GM21390 (cell line): Measurements from ENCODE around the gene XPNPEP2.

Experiments
- ATAC-seq: cut with Tn5 transposase; IDR thresholded peaks from one replicate; pipeline ENCODE4 v1.9.1; 2021; ENCODE audit not compliant: unreplicated experiment

XPNPEP2 gene

GRCh38 chrX:129749069-129749468 is 10.3 kb downstream of the XPNPEP2 start:
- no peak for ATAC-seq

GRCh38 chrX:129750971-129751370 is 12.2 kb downstream of the XPNPEP2 start:
- ATAC-seq = no peak

- ATAC-seq = no peak
These were observed 15.6 kb downstream of the XPNPEP2 start for GRCh38 chrX:129754056-129755024.

GRCh38 chrX:129755779-129756650 is 17.2 kb downstream of the XPNPEP2 start:
- peak; percentile 45 for ATAC-seq

GRCh38 chrX:129759576-129760061 is 20.8 kb downstream of the XPNPEP2 start:
- no peak for ATAC-seq

- ATAC-seq = no peak
These were observed 21.4 kb downstream of the XPNPEP2 start for GRCh38 chrX:129760155-129760554.

GRCh38 chrX:129760981-129761380 is 22.2 kb downstream of the XPNPEP2 start:
- ATAC-seq = no peak

- no peak for ATAC-seq
These were observed 22.8 kb downstream of the XPNPEP2 start for GRCh38 chrX:129761596-129761995.

GRCh38 chrX:129762448-129762847 is 23.7 kb downstream of the XPNPEP2 start:
- ATAC-seq = no peak

GRCh38 chrX:129763666-129764065 is 24.9 kb downstream of the XPNPEP2 start:
- no peak for ATAC-seq

GRCh38 chrX:129768186-129768585 is 29.4 kb downstream of the XPNPEP2 start:
- no peak for ATAC-seq

- ATAC-seq = no peak
These were observed 30.0 kb downstream of the XPNPEP2 start for GRCh38 chrX:129768586-129769466.

- peak; percentile 53 for ATAC-seq
These were observed 30.8 kb downstream of the XPNPEP2 start for GRCh38 chrX:129769467-129770154.

- ATAC-seq = no peak
These were observed 32.7 kb downstream of the XPNPEP2 start for GRCh38 chrX:129771266-129771995.

- peak; percentile 64 for ATAC-seq
These were observed 34.1 kb downstream of the XPNPEP2 start for GRCh38 chrX:129772796-129773431.

- ATAC-seq = no peak
These were observed 35.1 kb downstream of the XPNPEP2 start for GRCh38 chrX:129773649-129774458.

GRCh38 chrX:129777218-129778030 is 38.6 kb downstream of the XPNPEP2 start:
- ATAC-seq = peak; percentile 31
